Immature natural killer cell (primary cell): Measurements from ENCODE around the gene SLC25A1. TPM values are rescaled to one million over a fixed set of nuclear protein-coding genes. Genes with fewer than 3 reads are reported as not detected.
A peak's percentile ranks its signal among the peaks of the same experiment; 100 is the strongest.

ENCODE experiments used
- DNase-seq, 3 donors: peaks; one replicate each; pipeline ENCODE4 v3.0.0; 2022; ENCODE audit warnings: mixed read lengths in 1 of 3
- H3K27ac Mint-ChIP-seq, 6 donors: one replicate each; pipeline ENCODE4 v1.8.0; 2020; ENCODE audit warnings: mixed read lengths in 6 of 6, mild to moderate bottlenecking in 5 of 6, inconsistent platforms in 4 of 6, moderate library complexity in 3 of 6
- H3K27me3 Mint-ChIP-seq, 3 donors: one replicate each; pipeline ENCODE4 v1.8.0; 2020 to 2021; ENCODE audit warnings: low read depth in 3 of 3, mild to moderate bottlenecking in 3 of 3, mixed read lengths in 3 of 3, moderate library complexity in 3 of 3, inconsistent platforms in 1 of 3
- H3K36me3 Mint-ChIP-seq, 3 donors: one replicate each; pipeline ENCODE4 v1.8.0; 2020; ENCODE audit warnings: mixed read lengths in 3 of 3, inconsistent platforms in 2 of 3, mild to moderate bottlenecking in 2 of 3
- H3K4me1 Mint-ChIP-seq, 2 donors: one replicate each; pipeline ENCODE4 v1.8.0; 2020; ENCODE audit warnings: inconsistent platforms in 2 of 2, mild to moderate bottlenecking in 2 of 2, mixed read lengths in 2 of 2, moderate library complexity in 1 of 2
- H3K4me3 Mint-ChIP-seq, 5 donors: one replicate each; pipeline ENCODE4 v1.8.0; 2020; ENCODE audit warnings: mild to moderate bottlenecking in 5 of 5, mixed read lengths in 5 of 5, inconsistent platforms in 3 of 5, moderate library complexity in 3 of 5
- H3K9me3 Mint-ChIP-seq, 6 donors: one replicate each; pipeline ENCODE4 v1.8.0; 2020; ENCODE audit warnings: mild to moderate bottlenecking in 6 of 6, mixed read lengths in 6 of 6, inconsistent platforms in 4 of 6, moderate library complexity in 3 of 6
- polyA plus RNA-seq, 3 donors: library from polyadenylated mRNA; unstranded; fragments of 300-500 nt; fragmentation: Illumina TruSeq; gene quantifications; one replicate each; pipeline ENCODE4 v1.2.3, GENCODE V29; 2021

Gene SLC25A1
- polyA plus RNA-seq, 3 donors from 2014 or later: 53.6 to 78.7 (median 57.6) TPM

DNA sequence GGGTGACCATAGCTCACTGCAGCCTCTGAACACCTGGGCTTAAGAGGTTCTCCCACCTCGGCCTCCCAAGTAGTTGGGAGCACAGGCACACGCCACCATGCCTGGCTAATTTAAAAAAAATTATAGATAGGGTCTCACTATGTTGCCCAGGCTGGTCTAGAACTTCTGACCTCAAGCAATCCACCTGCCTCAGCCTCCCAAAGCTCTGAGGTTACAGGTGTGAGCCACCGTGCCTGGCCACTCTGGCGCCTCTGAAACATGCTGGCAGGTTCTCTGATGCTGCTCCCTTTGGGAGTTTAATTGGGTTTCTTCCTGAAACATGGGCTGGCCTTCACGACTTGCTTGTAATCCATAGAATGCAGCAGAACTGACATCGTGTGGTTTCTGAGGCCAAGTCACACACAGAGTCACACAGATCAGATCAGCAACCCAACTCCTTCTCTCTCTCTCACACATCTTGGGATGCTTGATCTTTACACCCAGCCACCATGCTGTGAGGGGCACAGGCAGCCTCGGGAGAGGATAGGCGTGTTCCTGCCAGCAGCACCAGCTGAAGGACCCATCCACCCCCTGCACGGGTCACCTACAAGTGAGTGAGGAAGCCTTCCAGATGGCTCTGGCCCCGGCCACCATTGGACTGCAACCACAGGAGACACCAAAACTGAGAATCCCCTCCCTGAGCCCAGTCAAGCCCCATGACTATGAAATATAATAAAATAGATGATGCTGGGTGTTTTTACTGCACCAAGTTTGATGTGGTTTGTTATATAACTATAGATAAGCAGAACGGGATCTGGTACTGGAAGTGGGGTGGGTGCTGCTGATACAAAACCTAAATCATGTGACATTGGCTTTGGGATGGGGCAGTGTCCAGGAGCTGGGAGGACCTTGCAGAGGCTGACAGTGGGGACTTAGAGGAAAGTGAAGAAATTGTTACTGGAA, 25.3 kb downstream of the SLC25A1 start:
- Mint-ChIP-seq H3K27me3 (peaks cover 15 to 24% (median 15%) of the 10 kb centered on the region in 3 donors), H3K36me3 (peaks cover 0 to 5% (median 4%) of the 10 kb centered on the region in 3 donors), H3K4me1 (peaks cover 0 to 6% of the 10 kb centered on the region in 2 donors), H3K27ac (no peak overlapping the region), H3K9me3 (peaks cover 0 to 3% (median 0%) of the 10 kb centered on the region in 6 donors), H3K4me3 (no peak overlapping the region)
- no peak for DNase-seq

GRCh38 chr22:19151329-19152191, 27.0 kb downstream of the SLC25A1 start:
- peaks cover 0 to 5% (median 4%) of the 10 kb centered on the region in 3 donors for H3K36me3 Mint-ChIP-seq
- peaks cover 0 to 6% of the 10 kb centered on the region in 2 donors for H3K4me1 Mint-ChIP-seq
- H3K27me3 Mint-ChIP-seq: peaks cover 15 to 24% (median 18%) of the 10 kb centered on the region in 3 donors
- no peak overlapping the region for H3K27ac Mint-ChIP-seq
- DNase-seq: no peak
- peak overlapping the region in 2 of 5 donors; percentile 38 to 59 for H3K4me3 Mint-ChIP-seq
- H3K9me3 Mint-ChIP-seq: peaks cover 0 to 3% (median 0%) of the 10 kb centered on the region in 6 donors

GRCh38 chr22:19150482-19151328, 27.8 kb downstream of the SLC25A1 start:
- Mint-ChIP-seq H3K36me3 (peaks cover 0 to 5% (median 4%) of the 10 kb centered on the region in 3 donors), H3K27me3 (peaks cover 18 to 24% (median 19%) of the 10 kb centered on the region in 3 donors), H3K4me3 (peak overlapping the region in 3 of 5 donors; percentile 32 to 42 (median 39)), H3K4me1 (peaks cover 0 to 6% of the 10 kb centered on the region in 2 donors), H3K27ac (no peak overlapping the region), H3K9me3 (peaks cover 0 to 3% (median 0%) of the 10 kb centered on the region in 6 donors)
- no peak for DNase-seq

DNA sequence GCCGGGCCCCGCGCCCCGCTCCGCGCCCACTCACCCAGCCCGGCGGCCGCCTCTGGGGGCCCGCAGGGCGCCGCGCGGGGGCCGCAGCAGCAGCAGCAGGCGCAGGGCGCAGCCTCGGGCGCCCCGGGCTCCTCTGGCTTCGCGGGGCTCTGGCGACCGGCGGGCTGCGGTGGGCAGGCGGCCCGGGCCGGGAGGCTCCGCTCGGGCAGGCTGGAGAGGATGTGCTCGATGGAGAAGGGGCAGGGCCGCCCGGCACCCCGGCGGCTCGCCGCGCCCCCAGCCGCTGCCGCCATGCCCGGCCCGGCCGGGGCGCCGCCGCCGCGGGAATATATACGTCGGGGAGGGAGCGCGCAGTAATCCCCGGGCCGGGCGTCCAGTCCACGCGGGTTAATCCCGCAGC, 28.5 kb downstream of the SLC25A1 start, which contains the start of gene GSC2:
TSS of gene GSC2 (minus strand) at position 302 of the 400 bp plus-strand sequence. CDS start at position 293, 9 bp downstream.
- peaks cover 18 to 24% (median 19%) of the 10 kb centered on the region in 3 donors for H3K27me3 Mint-ChIP-seq
- H3K9me3 Mint-ChIP-seq: peaks cover 0 to 3% (median 0%) of the 10 kb centered on the region in 6 donors
- DNase-seq: no peak
- no peak within 1 kb of the TSS for H3K27ac Mint-ChIP-seq
- peaks cover 0 to 5% (median 4%) of the 10 kb centered on the region in 3 donors for H3K36me3 Mint-ChIP-seq
- peaks cover 0 to 6% of the 10 kb centered on the region in 2 donors for H3K4me1 Mint-ChIP-seq
- H3K4me3 Mint-ChIP-seq: peak within 1 kb of the TSS in 3 of 5 donors; percentile 32 to 42 (median 39)

DNA sequence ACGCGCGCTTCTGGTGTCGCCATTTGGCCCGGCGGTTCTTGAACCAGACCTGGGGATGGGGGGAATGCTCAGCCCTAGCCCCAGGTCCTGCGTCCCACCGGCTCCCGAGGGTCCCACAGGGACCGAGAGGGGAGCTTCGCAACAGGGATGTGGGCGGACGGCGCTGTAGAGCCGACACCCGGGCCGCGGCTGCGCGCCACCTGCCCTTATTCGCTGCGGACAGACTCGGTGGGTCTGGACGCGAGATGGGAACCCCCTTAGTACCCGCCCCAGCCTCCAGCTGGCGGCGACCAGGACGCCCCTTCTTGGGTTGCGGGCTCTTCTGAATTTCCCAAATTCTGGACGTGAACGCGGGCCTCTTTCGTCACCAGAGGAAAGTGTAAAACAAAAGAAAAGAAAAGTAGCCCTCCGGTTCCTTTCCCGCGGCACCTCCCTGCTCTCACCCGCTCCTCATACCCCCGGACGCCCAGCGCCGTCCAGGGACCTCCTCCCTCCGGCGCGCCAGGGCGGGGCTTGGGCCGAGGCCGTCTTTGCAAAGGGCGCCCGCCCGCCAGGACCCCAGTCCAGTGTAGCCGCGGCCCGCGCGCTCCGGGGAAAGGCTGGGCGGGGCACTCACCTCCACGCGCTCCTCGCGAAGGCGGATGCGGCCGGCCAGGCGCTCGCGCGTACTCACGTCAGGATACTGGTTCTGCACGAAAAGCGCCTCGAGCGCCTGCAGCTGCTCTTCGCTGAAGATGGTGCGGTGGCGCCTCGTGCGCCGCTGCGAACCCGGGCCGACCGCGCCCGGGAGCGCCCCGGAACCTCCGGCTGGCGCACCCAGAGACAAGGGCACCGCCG, 29.3 kb downstream of the SLC25A1 start:
- H3K27ac Mint-ChIP-seq: no peak overlapping the region
- H3K27me3 Mint-ChIP-seq: peaks cover 19 to 24% (median 19%) of the 10 kb centered on the region in 3 donors
- H3K36me3 Mint-ChIP-seq: peaks cover 0 to 5% (median 4%) of the 10 kb centered on the region in 3 donors
- peaks cover 0 to 3% (median 0%) of the 10 kb centered on the region in 6 donors for H3K9me3 Mint-ChIP-seq
- H3K4me3 Mint-ChIP-seq: no peak overlapping the region
- no peak for DNase-seq
- peaks cover 7 to 12% of the 10 kb centered on the region in 2 donors for H3K4me1 Mint-ChIP-seq

- H3K4me1 Mint-ChIP-seq: peaks cover 14 to 18% of the 10 kb centered on the region in 2 donors
- no peak for DNase-seq
- H3K4me3 Mint-ChIP-seq: no peak overlapping the region
- H3K36me3 Mint-ChIP-seq: peaks cover 0 to 5% (median 4%) of the 10 kb centered on the region in 3 donors
- peaks cover 17 to 24% (median 21%) of the 10 kb centered on the region in 3 donors for H3K27me3 Mint-ChIP-seq
- peaks cover 0 to 3% (median 0%) of the 10 kb centered on the region in 6 donors for H3K9me3 Mint-ChIP-seq
- no peak overlapping the region for H3K27ac Mint-ChIP-seq
Measured at GRCh38 chr22:19148417-19149046, 30.0 kb downstream of the SLC25A1 start.

DNA sequence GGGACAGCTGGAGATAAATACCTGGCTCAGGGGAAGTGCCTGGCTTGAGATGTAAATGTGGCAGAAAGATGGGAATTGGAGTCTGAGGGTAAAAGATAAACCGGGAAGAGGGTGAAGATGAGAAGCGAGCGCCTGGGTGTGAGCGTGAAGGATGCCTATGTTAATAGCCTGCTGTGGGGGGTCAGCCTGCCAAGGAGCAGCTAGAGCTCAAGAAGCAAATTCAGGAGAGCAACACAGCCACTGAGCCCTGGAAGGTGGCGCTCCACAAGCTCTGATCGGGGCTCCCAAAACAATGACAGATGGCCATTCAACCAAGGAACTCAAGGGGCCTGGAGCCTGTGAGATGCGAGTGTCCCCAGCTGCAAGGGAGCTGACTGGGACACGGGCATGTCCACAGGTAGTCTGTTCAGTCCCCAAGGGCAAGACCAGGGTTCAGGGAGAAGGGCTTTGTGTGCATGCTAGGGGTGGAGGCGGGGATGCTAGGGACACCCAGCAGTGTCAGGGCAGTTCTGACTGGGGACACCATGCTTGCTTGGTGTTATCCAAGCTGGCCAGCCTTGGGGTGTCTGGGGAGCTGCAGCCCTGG, 31.2 kb downstream of the SLC25A1 start:
- peaks cover 0 to 3% (median 0%) of the 10 kb centered on the region in 6 donors for H3K9me3 Mint-ChIP-seq
- no peak overlapping the region for H3K27ac Mint-ChIP-seq
- H3K4me1 Mint-ChIP-seq: peaks cover 17 to 25% of the 10 kb centered on the region in 2 donors
- peaks cover 0 to 5% (median 4%) of the 10 kb centered on the region in 3 donors for H3K36me3 Mint-ChIP-seq
- H3K27me3 Mint-ChIP-seq: peaks cover 12 to 24% (median 15%) of the 10 kb centered on the region in 3 donors
- peak overlapping the region in 1 of 5 donors; percentile 17 for H3K4me3 Mint-ChIP-seq
- no peak for DNase-seq

GRCh38 chr22:19146215-19146968, 32.1 kb downstream of the SLC25A1 start:
- no peaks in the 10 kb centered on the region for H3K9me3 Mint-ChIP-seq
- H3K27ac Mint-ChIP-seq: peak overlapping the region in 1 of 6 donors; percentile 67
- H3K27me3 Mint-ChIP-seq: peaks cover 6 to 16% (median 11%) of the 10 kb centered on the region in 3 donors
- H3K4me3 Mint-ChIP-seq: no peak overlapping the region
- H3K4me1 Mint-ChIP-seq: peaks cover 18 to 25% of the 10 kb centered on the region in 2 donors
- peaks cover 0 to 2% (median 2%) of the 10 kb centered on the region in 3 donors for H3K36me3 Mint-ChIP-seq
- DNase-seq: no peak

DNA sequence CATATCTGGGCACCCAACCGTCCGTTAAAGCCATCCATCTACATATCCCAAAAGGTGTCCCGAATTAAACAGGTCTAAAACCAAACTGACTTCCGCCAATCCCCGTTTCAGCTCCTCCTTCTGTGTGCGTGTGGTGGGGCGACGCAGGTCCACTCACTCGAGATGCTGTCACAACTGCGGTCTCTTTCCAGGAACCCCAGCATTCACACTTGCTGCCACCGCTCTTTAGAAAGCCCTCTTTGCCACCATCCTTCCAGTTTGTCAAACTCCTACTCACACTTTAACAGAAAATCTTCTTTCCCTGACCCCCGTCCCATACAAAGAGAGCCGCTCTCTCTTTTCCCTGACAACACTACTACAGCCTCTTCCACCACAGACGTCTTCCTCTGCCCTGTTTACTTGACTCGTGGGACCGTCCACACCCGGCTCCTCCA, 34.6 kb downstream of the SLC25A1 start:
- H3K36me3 Mint-ChIP-seq: peaks cover 0 to 16% (median 3%) of the 10 kb centered on the region in 3 donors
- peak; percentile 51 to 62 (median 61) for DNase-seq

DNA sequence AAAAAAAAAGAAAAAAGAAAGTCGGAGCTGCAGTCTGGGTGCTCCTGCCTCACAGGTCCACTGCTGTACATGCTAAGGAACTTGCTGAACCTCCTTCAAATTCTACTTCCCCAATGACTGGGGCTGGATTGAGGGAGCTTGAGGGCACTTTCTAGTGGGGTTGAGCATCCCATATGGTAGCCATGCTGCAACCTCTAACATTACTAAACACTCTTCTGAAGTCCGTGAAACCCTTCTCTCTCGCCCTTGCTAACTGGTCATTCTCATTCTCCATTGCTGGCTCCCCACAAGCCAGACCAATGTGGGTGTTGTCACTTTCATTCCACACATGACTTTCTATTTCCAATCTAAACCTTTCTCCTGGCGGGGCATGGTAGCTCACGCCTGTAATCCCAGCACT, 35.3 kb downstream of the SLC25A1 start:
- peaks cover 21 to 22% of the 10 kb centered on the region in 2 donors for H3K4me1 Mint-ChIP-seq
- H3K9me3 Mint-ChIP-seq: no peaks in the 10 kb centered on the region
- H3K36me3 Mint-ChIP-seq: peaks cover 0 to 16% (median 3%) of the 10 kb centered on the region in 3 donors
- H3K27me3 Mint-ChIP-seq: peaks cover 0 to 12% (median 6%) of the 10 kb centered on the region in 3 donors
- H3K27ac Mint-ChIP-seq: peak overlapping the region in 3 of 6 donors; percentile 12 to 96 (median 44)
- peak overlapping the region; percentile 92 to 99 (median 97) for H3K4me3 Mint-ChIP-seq
- DNase-seq: no peak

More for the DNA sequence above, 34.6 kb downstream of the SLC25A1 start:
- Mint-ChIP-seq H3K9me3 (no peaks in the 10 kb centered on the region), H3K27ac (peak overlapping the region; percentile 96 to 98 (median 96)), H3K4me3 (peak overlapping the region; percentile 92 to 99 (median 97)), H3K4me1 (peaks cover 21 to 22% of the 10 kb centered on the region in 2 donors), H3K27me3 (peaks cover 0 to 12% (median 8%) of the 10 kb centered on the region in 3 donors)
